ENCODE data around the gene SETD4.
"Not testable (repeated sequence)": the region's sequence is repeated elsewhere in the genome, so short reads cannot be mapped to it uniquely, and the experiment has no call there.

SETD4 gene, protein sequence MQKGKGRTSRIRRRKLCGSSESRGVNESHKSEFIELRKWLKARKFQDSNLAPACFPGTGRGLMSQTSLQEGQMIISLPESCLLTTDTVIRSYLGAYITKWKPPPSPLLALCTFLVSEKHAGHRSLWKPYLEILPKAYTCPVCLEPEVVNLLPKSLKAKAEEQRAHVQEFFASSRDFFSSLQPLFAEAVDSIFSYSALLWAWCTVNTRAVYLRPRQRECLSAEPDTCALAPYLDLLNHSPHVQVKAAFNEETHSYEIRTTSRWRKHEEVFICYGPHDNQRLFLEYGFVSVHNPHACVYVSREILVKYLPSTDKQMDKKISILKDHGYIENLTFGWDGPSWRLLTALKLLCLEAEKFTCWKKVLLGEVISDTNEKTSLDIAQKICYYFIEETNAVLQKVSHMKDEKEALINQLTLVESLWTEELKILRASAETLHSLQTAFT

DNA sequence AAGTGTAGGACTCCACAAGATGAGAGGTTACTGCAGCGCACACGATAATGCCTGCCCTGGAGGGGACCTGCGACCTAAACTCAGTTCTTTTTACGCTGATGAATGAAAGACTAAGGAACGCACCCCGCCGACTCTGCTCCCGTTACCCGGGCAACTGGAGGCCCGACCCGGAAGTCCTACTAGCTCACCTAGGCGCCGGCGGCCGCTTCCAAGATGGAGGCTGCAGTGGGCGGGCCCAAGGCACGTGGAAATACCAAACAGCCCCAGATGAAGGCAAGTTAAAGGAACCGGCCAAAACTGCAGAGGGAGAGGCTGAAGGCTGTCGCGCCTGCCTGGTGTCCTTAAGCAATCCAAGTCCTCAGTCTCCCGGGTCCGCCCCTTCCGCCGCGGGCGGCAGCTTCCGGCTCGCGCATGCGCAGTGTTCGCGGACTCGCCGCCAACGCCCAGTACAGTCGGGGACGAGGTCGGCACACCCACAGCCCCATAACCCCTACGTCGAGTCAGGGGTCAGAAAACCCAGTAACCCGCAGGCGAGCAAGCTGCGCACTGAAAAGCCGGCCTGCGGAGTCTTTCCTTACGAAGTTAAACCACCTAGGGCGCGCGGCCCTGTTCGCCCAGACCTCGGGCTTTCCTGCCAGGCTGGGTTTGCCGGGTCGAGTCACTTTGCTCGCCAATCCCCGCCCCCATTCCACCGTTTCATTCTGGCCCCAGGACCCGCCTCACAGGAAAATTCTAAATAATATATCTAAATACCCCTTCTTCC, at the start of gene SETD4:
TSS of gene SETD4 (minus strand) at position 368 of the 763 bp plus-strand sequence. CDS start 1,638 bp downstream, outside the sequence.
- peak; percentile 99 for DNase-seq

DNA sequence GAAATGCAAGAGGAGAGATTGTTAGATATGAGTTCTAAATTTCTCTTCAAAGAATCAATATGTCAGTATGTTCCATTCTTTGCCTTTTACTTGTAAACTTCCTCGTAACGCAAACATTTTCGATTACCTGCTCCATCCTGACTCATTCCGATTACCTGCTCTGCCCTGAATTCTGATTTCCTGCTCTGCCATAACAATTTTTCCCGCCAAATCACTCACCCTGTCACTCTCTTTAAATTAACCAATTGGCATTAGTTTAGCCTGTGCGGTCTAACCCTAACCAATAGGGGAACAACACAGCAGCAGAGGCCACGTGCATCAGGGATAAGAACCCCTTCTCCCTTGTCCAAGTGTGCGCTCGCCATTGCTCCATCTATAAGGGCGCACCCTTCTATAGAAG, 49.5 kb upstream of the SETD4 start:
- DNase-seq: no peak

DNA sequence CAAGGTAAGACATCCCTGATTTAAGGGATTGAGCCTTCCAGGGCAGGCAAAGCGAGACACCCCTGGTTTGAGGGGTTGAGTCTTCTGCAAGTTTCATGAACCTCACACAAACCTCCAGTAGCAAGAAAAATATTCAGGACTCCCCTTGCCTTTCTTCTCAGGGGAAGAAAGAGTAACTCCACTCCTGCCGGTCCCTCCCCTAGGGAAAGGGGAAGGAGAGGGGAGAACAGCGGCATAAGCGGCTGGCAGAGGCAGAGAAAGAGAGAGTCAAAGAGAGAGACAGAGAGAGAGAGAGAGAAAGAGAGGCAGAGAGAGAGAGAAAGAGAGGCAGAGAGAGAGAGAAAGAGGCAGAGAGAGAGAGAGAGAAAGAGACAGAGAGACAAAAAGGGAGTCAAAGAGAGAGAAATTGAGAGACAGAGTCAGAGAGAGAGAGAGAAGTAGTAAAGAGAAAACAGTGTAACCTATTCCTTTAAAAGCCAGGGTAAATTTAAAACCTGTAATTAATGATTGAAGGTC, 45.1 kb upstream of the SETD4 start:
- no peak for DNase-seq

DNA sequence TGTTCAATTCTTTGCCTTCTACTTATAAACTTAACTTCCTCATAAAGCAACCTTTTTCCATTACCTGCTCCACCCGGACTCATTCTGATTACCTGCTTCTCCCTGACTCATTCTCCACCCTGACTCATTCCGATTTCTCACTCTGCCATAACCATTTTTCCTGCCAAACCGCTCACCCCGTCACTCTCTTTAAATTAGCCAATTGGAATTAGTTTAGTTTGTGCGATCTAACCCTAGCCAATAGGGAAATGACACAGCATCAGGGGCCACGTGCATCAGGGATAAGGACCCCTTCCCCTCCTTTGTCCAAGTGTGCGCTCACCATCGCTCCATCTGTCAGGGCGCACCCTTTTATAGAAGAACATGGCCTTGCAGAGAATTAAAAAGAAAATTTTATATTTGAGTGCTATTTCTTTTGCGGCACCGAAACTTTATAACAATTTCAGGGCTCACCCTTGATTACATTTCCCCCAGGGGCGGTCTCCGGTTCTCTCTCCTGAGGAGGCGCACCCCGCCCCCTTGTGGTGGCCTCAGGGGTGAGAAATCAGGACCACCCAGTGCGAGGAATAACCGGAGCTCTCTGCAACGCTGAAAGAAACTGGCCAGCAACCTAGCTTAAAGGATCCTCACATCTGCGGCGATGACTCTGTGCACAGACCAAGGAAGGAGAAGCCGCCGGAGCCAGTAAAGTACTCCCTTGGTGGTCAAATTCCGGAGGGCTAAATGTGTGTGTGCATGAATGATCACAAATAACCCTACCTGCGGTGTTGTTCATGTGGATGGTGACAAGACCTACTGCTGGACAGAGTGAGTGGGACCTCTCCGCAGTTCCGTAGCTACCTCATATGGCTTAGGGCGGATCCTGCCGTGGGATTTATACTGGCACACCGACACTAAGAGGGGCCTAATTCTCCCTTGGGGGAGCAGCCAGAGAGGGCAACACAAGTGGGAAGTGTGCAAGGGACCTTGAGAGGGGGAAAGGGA, 44.3 kb upstream of the SETD4 start:
- DNase-seq: peak; percentile 83

DNA sequence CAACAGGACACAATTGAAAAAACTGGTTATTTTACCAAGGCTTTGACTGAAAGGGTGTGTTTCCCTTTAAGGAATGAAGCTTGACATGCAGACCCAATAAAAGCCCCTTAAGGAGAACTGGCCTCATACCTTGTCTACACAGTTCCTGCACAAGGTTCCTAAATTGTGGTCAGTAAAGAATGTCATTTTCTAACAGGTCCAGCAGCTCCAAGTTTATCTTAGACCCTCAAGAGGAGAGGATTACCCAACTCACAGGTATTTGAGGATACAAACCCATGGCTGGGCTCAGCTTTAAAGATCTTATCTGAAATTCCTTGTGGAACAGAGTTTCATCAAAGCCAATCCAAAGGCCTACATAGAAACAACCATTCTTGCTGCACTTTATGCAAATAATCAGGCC, 43.1 kb upstream of the SETD4 start:
- DNase-seq: no peak

DNA sequence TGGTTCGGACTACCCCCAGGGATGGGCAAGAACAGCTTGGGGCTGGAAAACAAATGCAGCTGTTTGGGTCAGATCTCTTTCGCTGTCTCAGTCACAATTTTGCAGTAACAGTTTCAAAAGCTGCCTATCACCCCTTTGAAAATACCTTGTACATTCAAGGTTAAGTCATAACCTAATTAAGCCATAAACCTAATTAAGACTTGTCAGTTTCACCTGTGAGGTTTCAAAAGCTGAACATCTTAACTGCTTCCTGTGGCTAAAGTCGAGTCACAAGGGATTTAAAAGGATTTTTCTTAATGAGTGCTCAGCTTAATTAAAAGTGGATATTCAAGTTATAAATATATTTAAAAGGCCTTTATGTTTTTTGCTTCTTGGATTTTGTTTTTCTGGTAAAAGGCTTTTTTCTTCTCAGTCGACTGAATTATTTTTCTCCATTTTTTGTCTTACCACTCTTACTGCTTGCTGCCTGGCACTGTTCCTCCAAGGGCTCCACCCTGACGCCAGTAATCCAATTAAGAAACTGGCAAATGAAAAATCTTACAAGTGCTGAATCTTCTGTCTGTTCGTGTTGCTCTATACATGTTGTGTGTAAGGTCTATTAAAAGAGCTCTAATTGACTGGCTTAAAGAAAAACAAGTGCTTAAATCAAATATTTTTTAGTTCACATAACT, 40.8 kb upstream of the SETD4 start:
- no peak for DNase-seq

DNA sequence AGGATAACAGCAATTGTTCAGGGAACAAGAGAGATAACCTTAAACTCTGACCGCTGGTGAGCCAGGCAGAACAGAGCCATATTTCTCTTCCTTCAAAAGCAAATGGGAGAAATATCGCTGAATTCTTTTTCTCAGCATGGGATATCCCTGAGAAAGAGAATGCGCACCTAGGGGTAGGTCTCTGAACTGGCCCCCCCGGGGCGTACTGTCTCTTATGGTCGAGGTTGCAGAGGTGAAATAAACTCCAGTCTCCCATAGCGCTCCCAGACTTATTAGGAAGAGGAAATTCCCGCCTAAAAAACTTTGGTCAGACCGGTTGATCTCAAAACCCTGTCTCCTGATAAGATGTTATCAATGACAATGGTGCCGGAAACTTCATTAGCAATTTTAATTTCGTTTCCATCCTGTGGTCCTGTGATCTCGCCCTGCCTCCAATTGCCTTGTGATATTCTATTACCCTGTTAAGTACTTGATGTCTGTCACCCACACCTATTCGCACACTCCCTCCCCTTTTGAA, 39.4 kb upstream of the SETD4 start:
- DNase-seq: not testable (repeated sequence)

DNA sequence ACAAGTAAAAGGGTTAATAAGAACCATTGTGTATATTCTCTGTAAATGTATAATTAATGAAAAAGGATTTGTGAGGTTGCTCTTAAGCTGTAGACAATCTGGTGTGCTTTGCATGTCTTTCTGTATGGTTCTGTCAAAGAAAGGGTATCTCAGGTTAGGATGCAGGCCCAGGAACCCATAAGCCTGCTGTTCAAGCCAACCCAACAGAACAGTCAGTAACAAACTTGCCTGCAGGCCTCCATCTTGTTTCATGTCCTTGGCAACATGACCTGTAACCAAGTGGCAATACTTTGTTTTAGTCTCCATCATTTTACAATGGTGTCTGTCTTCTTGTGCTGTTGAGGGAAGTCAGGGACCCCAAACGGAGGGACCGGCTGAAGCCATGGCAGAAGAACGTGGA, 38.7 kb upstream of the SETD4 start:
- DNase-seq: no peak

DNA sequence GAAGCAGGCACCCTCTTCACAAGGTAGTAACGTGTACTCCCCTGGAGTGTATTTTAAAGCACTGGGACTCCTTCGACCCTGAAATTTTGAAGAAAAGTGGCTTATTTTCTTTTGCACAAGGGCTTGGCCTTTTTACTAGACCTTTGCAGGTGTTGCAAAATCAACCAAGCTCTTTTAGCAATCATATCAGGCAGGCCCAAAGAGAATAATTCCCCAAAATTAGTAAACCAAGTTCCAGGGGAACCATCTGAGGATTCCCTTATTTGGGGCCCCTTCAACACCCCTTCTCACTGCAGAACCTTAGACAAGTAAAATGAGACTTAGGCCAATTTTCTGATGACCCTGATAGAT, 37.8 kb upstream of the SETD4 start:
- no peak for DNase-seq

DNA sequence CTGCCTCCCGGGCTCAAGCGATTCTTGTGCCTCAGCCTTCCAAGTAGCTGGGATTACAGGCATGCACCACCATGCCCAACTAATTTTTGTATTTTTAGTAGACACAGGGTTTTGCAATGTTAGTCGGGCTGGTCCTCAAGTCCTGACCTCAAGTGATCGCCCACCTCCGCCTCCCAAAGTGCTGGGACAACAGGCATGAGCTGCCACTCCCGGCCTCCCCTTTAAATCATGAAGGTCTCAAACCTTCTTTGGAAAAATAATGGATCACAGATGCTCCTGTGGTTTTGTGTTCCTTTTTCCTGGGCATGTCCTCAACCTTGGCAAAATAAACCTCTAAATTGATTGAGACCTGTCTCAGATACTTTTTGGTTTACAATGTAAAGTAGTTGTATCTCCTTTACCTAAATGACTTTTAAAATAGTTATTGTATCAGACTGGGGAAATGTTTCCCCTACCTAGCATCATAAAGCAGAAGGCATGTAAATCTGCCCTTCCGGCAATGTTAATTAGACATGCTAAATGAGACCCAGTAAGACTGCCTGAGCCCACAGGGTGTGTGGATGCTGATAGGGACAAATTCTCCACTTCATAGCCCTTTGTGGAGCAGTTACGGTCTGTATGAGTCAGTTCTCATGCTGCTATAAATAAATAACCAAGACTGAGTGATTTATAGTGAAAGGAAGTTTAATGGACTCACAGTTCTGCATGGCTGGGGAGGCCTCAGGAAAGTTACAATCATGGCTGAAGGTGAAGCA, 37.3 kb upstream of the SETD4 start:
- no peak for DNase-seq

DNA sequence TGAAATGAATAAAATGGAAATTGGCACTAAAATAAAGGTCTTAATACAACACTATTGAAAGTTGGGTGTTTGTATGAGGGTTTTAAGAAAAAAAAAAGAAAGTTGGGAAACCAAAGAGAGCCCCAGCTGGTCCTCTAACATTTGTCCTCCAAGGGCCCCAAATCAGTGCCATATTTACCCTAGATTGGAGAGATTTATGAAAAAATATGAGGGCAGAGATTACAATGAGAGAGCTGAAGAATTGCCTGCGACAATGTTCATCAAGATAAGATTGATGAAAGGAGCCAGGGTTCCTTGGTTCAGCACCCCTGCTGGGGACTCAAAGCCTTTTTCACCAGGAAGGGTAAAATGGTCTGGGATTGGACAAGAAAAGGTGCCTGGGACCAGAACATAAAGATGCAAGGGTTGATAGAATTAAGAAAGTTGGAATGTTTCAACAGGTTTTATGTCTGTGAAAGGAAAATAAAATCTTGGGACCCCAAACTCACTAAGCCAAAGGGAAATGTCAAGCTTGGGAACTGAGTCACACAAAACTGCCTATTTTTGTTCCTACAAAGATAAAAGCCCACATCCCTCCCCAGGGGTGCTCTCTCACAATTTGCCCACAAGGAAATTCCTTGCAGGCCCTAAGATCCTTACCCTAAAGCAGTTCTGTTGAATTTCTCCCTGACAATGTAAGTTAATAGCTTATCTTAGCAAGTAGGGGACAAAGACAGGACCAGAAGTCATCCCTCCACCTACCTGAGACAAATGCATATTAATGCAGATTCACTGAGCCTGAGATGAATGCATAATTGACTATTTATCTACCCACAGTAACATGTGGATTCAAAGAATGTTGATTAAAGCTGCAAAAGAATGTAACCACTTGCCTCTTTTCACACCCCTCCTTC, 36.3 kb upstream of the SETD4 start:
- no peak for DNase-seq

DNA sequence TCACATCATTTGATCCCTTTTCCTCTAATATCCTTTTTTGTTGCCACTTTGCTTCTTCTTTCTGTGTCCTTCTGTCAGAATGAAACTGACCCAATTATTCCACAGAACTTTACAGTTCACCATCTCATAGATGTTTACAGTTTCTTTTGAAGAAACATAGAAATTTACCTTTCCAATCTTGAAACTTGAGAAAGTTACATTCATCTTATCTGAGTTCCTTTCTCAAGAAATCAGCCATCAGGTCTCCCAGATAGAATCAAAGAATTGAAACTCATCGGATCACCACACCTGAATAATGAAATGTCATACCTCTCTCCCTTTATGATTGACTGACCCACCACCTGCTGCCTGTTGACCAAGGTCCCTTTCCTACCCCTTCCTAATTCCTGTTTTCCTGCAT, 33.2 kb upstream of the SETD4 start:
- DNase-seq: no peak

DNA sequence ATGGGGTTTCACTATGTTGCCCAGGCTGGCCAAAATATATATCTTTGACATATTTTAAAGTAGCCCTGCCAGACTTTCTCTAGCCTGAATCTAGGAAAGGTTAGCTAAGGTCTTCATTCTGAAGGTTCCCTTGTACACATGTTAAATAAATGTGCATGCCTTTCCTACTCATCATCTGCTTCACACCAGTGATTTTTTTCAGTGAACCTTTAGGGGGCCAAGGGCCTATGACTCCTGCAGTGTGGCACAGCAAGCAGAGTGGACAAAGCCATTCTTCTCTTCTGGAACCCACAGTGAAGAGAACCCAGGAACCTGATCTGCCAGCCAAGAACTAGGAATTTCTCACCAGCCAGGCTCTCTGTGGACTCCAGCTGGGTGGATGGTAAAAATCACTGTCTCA, 32.4 kb upstream of the SETD4 start:
- DNase-seq: no peak

DNA sequence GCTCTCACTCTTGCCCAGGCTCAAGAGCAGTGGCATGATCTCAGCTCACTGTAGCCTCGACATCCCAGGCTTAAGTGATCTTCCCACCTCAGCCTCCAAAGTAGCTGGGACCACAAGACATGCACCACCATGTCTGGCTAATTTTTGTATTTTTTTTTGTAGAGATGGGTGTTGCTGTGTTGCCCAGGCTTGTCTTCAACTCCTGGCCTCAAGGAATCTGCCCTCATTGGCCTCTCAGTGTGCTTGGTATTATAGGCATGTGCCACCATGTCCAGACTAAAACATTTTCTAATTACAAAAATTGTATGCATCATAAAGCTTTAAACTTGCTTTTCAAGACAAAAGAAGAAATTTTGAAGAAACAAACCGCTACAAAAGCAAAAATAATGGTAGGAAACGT, 29.6 kb upstream of the SETD4 start:
- DNase-seq: no peak

DNA sequence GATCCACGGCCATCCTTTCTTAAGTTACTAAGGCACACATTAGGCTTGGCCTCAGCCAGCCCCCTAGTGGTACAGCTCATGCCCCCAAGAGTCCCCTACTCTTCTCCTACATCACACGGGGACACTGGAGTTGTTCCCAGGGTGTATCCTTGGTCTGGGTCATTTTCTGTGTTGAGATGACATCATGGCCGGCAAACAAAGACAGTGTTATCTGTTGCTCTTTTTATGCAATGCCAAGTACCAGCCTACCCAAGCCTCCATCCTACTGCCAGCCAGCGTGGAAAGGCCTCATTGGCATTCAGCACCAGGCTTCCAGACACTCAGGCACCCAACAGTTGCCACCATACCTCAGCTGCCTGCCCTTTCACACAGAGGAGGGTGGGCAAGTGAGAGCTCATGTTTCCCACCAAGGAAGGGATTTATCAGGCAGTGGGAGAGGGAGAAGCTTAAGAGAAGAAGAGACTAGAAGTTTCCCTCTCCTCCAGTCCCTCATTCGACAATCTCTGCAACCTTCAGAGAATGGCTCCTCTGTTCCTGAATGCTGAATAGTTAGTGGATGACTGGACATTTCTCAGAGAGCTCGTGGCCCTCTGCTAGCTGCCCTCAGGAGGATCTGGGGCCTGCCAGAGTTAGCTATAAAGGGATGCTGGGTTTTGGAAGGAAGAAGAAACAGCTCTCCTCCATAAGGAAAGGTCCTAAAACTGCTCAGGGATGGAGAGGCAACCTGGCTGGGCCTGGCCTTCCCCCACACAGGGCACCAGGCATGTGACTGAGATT, 27.2 kb upstream of the SETD4 start:
- DNase-seq: no peak

DNA sequence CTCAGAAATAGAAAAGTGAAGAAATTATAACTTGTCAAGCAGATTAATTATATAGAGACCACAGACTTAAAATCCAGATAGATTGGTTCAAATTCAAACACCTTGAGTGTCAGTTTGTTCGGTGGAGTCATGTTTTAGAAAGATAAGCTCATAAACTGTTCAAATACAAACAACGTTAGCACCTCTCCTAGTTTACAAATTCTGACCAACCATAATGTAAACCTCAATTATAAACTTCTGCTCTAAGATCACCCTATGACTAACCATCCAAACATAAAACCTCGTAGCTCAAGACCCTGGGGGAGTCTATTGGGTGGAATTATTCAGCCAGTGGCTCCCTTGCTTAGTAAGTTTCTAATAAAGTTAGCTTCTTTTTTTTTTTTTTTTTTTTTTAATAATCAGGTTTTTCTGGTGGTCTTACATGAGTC, 21.9 kb upstream of the SETD4 start:
- DNase-seq: no peak

DNA sequence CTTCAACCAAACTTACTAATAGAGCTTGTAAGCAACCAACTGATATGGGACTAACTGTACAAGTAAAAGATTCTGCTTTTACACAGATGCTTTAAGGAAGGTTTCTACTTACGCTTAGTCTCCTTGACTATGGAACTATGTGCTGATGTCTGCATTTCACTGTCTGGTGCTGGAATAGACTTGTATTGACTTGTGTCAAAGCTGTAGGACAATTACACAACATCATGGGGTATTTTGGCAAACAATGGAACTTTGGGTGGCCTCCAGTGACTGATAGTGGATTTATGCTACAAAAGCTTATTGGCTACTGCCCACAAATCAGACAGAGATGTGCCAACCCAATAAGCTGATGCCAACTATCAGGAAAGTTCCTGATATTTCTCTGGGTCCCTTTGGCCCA, 20.1 kb upstream of the SETD4 start:
- no peak for DNase-seq

DNA sequence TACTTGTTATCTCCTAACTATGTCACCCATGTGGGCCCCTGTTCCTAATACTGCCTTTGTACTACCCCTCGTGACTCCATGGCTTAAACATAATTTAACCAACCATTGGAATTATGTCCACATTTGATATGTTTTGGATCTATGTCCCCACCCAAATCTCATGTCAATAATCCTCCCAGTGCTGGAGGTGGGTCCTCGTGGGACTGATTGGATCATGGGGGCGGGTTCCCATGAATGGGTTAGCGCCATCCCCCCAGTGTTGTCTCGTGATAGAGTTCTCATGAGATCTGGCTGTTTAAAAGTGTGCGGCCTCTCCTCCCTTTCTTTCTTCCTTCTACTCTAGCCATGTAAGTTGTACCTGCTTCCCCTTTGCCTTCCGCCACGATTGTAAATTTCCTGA, 19.3 kb upstream of the SETD4 start:
- DNase-seq: no peak

DNA sequence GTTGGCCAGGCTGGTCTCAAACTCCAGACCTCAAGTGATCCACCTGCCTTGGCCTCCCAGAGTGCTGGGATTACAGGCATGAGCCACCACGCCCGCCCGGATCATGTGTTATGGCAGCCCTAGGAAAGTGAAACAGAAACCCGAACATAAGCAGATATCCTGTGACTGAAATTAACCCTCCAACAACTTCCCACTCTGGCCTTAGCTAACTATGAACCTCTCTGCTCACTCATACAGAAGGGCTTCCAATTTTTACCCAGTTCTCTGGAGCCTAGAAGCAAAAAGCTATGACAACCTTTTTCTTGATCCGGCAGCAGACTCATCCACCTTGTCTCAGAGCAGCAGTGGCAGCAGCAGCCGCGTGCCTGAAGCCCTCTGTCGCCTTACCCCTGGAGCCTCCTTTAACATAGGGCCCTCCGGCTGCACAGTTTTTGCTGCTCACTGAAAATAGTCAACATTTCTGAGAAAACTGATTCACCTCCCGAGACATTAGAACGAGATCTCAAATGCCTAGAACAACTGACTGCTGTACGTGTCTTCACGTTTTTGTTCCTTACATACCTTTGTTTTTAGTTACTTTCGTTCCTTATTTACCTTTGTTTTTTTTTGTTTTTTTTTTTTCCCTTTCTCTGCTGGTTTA, 18.8 kb upstream of the SETD4 start:
- no peak for DNase-seq

All from activated CD8-positive, alpha-beta memory T cell treated with anti-CD3 and anti-CD28 coated beads, Interleukin-2, amount 50 U/mL, for 48 hours (primary cell).